HG03571 (cell line): ENCODE measurements around the gene ISLR2.

Experiments used
- ATAC-seq: cut with Tn5 transposase; IDR thresholded peaks from one replicate; pipeline ENCODE4 v1.9.1; 2021; ENCODE audit not compliant: unreplicated experiment

The ISLR2 gene

DNA sequence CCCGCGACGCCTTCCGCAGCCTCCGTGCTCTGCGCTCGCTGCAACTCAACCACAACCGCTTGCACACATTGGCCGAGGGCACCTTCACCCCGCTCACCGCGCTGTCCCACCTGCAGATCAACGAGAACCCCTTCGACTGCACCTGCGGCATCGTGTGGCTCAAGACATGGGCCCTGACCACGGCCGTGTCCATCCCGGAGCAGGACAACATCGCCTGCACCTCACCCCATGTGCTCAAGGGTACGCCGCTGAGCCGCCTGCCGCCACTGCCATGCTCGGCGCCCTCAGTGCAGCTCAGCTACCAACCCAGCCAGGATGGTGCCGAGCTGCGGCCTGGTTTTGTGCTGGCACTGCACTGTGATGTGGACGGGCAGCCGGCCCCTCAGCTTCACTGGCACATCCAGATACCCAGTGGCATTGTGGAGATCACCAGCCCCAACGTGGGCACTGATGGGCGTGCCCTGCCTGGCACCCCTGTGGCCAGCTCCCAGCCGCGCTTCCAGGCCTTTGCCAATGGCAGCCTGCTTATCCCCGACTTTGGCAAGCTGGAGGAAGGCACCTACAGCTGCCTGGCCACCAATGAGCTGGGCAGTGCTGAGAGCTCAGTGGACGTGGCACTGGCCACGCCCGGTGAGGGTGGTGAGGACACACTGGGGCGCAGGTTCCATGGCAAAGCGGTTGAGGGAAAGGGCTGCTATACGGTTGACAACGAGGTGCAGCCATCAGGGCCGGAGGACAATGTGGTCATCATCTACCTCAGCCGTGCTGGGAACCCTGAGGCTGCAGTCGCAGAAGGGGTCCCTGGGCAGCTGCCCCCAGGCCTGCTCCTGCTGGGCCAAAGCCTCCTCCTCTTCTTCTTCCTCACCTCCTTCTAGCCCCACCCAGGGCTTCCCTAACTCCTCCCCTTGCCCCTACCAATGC, 45.1 kb downstream of the ISLR2 start:
- no peak for ATAC-seq

DNA sequence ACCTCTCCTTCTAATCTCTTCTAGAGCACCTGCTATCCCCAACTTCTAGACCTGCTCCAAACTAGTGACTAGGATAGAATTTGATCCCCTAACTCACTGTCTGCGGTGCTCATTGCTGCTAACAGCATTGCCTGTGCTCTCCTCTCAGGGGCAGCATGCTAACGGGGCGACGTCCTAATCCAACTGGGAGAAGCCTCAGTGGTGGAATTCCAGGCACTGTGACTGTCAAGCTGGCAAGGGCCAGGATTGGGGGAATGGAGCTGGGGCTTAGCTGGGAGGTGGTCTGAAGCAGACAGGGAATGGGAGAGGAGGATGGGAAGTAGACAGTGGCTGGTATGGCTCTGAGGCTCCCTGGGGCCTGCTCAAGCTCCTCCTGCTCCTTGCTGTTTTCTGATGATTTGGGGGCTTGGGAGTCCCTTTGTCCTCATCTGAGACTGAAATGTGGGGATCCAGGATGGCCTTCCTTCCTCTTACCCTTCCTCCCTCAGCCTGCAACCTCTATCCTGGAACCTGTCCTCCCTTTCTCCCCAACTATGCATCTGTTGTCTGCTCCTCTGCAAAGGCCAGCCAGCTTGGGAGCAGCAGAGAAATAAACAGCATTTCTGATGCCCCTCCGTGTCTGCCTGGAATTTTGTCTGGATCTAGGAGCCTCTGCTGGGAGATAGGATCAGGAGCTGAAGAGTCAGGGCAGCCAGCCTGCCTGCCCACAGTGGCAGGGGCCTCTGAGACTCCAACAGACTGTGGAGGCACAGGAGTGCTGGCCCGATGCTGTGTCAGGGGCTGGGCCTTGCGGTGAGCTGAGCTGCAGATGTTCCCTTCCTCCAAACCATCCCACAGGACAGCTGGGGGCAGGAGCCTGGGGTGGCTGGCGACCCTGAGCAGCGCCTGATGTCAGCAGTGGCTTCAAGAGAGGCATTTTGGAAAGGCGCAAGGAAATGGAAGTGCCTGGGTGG, 46.2 kb downstream of the ISLR2 start:
- ATAC-seq, result no peak

DNA sequence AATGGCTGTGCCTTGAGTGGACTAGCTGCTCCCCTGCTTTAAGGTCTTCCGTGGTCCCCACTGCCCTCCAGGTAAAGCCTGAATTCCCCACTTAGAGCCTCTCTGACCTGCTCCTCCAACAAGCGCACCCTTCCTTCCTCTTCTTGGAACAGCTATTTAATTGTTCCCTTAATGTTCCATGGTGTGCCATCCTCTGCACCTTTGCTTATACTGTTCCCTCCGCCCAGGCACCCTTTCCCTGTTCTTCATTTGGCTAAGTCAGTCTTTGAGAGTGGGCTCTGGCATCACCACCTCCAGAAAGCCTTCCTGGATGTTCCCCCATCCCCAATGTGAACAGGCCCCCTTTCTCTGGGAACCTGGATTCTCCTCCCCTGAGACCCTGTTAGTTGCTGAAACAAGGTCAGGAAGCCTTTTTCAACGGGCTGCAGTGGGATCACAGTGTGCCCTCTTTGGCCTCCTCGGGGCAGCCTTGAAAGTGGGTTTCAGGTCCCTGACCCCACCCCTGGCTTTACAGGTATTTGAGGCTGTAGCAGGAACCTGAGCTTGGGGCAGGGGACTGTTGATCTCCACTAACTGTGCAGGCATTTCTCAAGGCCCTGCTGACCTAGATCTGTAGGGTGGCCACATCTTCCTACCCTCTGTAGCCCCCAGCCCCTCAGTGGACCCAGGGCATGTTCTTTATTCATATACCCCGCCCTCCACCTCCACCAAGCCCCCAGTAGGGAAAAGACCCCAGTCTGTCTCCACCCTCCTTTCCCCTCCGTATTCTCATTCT, 48.1 kb downstream of the ISLR2 start:
- ATAC-seq, result no peak

DNA sequence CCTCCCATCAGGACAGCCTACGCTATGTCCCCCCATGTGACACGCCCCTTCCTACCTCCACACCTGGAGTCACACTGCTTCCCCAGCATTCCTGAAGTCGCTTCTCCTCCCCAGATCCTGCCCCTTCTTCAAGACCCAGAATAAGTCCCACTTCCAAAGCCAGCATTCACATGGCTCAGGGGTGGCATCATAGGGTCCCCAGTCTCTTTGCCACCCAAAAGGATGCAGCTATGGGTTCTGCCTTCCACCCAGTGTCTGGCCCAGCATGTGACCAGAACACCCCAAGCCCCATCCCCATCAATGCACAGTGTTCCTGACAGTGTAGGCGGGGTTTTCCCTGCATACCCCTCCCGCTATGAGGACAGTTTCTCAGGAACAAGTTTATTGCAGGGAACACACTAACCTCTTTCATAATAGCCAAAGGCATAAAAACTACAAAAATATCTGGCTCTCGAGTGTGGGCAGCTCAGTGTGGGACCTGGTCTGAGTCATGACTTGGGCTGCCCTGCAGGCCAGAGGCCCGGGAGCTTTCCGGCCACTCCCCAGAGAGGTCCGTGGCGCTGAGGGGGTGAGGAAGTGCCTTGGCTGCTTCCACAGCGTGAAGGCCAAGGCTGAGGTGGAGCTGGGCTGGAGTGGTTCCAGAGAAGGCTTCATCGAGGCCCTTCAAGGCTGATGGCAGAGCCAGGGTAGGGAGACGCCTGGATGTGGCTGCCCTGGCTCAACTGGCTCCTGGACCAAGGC, 48.9 kb downstream of the ISLR2 start:
- no peak for ATAC-seq

DNA sequence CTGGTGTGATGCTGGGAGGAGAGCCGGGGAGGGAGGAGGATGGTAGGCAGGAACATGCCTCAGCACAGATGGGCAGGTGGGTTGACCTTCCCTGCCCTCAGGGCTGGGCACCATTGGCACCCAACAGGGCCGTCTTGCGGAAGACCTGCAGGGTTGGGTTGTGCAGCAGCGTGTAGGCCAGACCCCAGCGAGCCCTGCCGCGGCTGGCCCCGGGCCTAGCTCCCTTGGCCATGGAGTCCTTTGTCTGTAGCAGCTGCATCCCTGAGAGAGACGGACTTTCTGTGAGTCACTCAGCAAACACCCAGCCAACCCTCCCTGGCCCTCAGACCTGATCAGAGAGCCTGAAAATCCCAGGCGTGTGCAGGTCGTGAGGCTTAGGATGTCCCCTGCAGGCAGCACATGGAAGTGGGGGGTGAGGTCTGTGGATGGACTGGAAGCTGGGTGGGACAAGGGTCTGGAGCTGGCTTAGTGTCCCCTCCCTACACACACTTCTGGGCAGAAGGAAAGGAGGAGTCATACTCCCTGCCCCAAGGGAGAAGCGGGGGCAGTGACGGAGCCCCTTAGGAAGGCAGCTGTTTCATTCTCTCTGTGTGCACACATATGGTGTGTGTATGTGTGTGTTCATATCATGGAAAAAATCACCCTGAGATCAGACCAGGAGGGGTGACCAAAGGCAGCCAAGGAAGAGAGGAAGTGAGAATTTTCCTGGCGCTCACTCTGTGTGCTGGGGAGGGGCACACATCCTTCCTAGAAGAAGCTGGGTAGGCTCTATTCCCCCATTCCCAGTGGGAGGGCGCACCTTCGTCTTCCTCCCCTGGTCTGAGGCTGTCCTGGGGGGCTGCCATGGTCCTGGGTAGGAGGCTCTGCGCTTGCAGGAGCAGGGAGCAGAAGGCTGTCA, 49.8 kb downstream of the ISLR2 start:
- ATAC-seq, result no peak

DNA sequence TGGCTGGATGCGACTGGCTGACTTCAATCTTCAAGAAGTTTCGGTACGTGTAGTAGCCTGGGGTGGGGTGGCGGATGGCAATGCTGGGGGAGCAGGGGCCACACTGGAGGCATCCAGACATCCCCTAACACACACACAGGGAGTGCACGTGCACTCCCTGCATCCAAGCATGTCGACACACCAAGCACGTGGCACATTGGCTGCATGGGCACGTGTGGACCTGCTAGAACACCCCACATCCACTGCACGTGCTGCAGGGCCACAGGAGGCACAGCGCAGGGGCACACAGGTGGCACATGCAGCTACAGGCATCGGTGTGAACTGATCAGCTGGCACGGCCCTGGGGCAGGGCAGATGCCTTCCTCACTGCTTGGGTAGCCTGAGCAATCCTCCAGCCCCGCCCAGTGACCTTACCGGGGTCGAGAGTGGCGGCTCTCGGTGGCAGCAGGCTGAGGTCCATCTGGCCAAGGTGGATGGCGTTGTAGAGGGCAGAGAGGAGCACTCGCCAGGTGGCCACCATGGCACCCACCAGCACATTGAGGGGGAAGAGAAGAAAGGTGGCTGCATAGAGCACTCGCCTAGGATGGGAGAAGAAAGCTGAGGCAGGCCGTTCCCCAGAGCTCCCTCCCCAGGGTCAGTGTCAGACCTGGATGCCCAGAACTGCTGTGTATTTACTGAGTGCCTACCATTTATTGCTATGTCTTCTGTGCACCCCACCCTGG, 50.7 kb downstream of the ISLR2 start:
- no peak for ATAC-seq

DNA sequence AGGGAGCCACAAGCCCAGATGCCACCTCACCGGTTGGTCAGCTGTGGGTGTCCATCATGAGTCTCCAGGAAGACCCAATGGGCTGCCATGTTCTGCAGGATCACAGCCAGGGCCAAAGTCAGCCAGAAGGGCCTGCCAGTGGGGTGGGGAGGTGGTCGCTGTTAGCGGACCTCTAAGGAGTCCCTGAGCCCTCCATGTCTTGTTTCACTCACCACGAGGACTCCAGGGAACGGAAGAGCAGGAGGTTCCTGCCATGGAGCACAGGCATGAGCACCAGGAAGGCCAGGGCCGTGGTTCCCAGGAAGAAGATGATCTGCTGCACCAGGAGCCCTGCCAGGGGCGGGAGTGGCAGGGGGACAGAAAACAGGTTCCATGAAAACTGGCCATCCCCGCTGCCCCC, 51.7 kb downstream of the ISLR2 start:
- no peak for ATAC-seq

DNA sequence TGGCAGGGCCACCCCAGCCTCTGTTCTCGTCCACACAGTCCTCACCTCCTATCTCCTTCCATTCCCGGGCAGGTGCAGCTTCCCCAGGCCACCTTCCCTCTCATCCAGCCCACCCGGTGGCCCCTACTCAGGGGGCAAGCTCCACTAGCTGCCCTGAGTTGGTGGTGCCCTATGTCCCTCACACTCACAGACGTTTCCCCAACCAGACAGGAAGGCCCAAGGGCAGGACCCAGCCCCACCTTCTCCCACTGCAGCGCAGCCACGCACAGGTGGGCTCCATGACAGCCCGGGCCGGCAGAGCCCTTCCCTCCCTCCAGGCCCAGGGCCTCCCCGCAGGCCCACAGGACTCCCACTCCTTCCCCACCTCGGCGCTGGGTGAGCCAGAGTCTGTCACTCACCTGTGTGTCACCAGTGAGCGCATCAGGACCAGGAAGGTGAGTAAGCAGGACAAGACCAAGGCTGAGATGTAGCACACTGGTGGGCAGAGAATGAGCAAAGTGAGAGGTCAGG, 54.3 kb downstream of the ISLR2 start:
- no peak for ATAC-seq

DNA sequence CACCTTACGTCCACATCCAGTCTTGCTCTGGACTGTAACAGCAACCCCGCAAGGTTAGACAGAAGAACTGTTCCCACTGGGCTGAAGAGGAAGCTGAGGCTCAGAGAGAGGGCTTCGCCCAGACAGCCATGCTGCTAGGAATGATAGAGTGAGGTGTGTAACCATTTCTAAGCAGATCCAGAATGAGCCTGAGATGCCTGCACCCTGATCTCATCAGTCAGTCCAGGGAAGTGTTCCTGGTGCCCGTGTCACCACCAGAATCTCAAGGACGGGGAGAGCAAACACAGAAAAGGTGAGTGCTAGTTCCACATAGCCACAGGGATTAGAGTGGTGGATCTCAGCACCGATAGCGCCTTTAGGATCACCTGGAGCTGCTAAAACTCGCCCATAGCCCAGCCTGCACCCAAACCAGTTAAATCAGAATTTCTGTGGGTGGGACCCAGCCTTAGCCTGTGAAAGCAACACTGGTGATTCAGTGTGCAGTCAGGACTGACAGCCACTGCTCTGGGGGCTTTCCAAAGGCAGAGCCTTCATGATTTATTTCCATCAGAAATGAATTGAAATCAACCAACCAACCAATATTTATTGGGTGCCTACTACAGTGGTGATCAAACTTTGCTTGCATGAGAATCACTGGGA, 55.4 kb downstream of the ISLR2 start:
- no peak for ATAC-seq
